Measurements from ENCODE around the gene GNAI2.
A peak's percentile ranks its signal among the peaks of the same experiment; 100 is the strongest.
"Not testable (repeated sequence)": the region's sequence is repeated elsewhere in the genome, so short reads cannot be mapped to it uniquely, and the experiment has no call there.

GNAI2 gene

GRCh38 chr3:50279255-50280016, 43.4 kb downstream of the GNAI2 start:
- Histone ChIP-seq H3K36me3 (ENCODE audit: low read depth) (peaks cover 21% of the 10 kb centered on the region), H3K27me3 (ENCODE audit: insufficient read depth, poor library complexity, severe bottlenecking) (no peaks in the 10 kb centered on the region), H3K4me3 (ENCODE audit: severe bottlenecking) (no peak overlapping the region), H3K27ac (ENCODE audit: poor library complexity, severe bottlenecking) (no peak overlapping the region), H3K4me1 (ENCODE audit: insufficient read depth, poor library complexity, severe bottlenecking) (no peaks in the 10 kb centered on the region), H3K9me3 (ENCODE audit: severe bottlenecking) (no peaks in the 10 kb centered on the region)
- ATAC-seq (ENCODE audit: low read depth): peak; percentile 15; the same call in 2 of the 3 replicates
- TF ChIP-seq CTCF (IDR thresholded peaks at IDR 0.05; ENCODE audit: poor library complexity, severe bottlenecking): no peak
- no peak for DNase-seq (ENCODE audit: low spot score)

- not testable (repeated sequence) for H3K9me3 ChIP-seq (ENCODE audit: severe bottlenecking); H3K27me3 ChIP-seq (ENCODE audit: insufficient read depth, poor library complexity, severe bottlenecking); H3K27ac ChIP-seq (ENCODE audit: poor library complexity, severe bottlenecking); H3K4me3 ChIP-seq (ENCODE audit: severe bottlenecking); H3K4me1 ChIP-seq (ENCODE audit: insufficient read depth, poor library complexity, severe bottlenecking); ATAC-seq (ENCODE audit: low read depth); DNase-seq (ENCODE audit: low spot score)
- peaks cover 20% of the 10 kb centered on the region for H3K36me3 ChIP-seq (ENCODE audit: low read depth)
These were observed 48.1 kb downstream of the GNAI2 start for GRCh38 chr3:50284121-50284520.

- Histone ChIP-seq H3K4me1 (ENCODE audit: insufficient read depth, poor library complexity, severe bottlenecking) (no peaks in the 10 kb centered on the region), H3K4me3 (ENCODE audit: severe bottlenecking) (no peak overlapping the region), H3K27me3 (ENCODE audit: insufficient read depth, poor library complexity, severe bottlenecking) (no peaks in the 10 kb centered on the region), H3K9me3 (ENCODE audit: severe bottlenecking) (no peaks in the 10 kb centered on the region), H3K27ac (ENCODE audit: poor library complexity, severe bottlenecking) (no peak overlapping the region), H3K36me3 (ENCODE audit: low read depth) (peaks cover 37% of the 10 kb centered on the region)
- no peak for ATAC-seq (ENCODE audit: low read depth)
- no peak for TF ChIP-seq CTCF (IDR thresholded peaks at IDR 0.05; ENCODE audit: poor library complexity, severe bottlenecking)
- DNase-seq (ENCODE audit: low spot score): no peak
These were observed 50.6 kb downstream of the GNAI2 start for GRCh38 chr3:50286322-50287227.

GRCh38 chr3:50287262-50287661, 51.3 kb downstream of the GNAI2 start:
- Histone ChIP-seq H3K4me1 (ENCODE audit: insufficient read depth, poor library complexity, severe bottlenecking) (no peaks in the 10 kb centered on the region), H3K27me3 (ENCODE audit: insufficient read depth, poor library complexity, severe bottlenecking) (no peaks in the 10 kb centered on the region), H3K27ac (ENCODE audit: poor library complexity, severe bottlenecking) (no peak overlapping the region), H3K4me3 (ENCODE audit: severe bottlenecking) (no peak overlapping the region), H3K36me3 (ENCODE audit: low read depth) (peaks cover 37% of the 10 kb centered on the region), H3K9me3 (ENCODE audit: severe bottlenecking) (no peaks in the 10 kb centered on the region)
- no peak for TF ChIP-seq CTCF (IDR thresholded peaks at IDR 0.05; ENCODE audit: poor library complexity, severe bottlenecking)
- ATAC-seq (ENCODE audit: low read depth): no peak
- no peak for DNase-seq (ENCODE audit: low spot score)

- Histone ChIP-seq H3K9me3 (ENCODE audit: severe bottlenecking) (no peaks in the 10 kb centered on the region), H3K36me3 (ENCODE audit: low read depth) (peaks cover 37% of the 10 kb centered on the region), H3K27ac (ENCODE audit: poor library complexity, severe bottlenecking) (no peak overlapping the region), H3K27me3 (ENCODE audit: insufficient read depth, poor library complexity, severe bottlenecking) (no peaks in the 10 kb centered on the region), H3K4me1 (ENCODE audit: insufficient read depth, poor library complexity, severe bottlenecking) (no peaks in the 10 kb centered on the region), H3K4me3 (ENCODE audit: severe bottlenecking) (no peak overlapping the region)
- ATAC-seq (ENCODE audit: low read depth) (no peak), DNase-seq (ENCODE audit: low spot score) (no peak)
- no peak for TF ChIP-seq CTCF (IDR thresholded peaks at IDR 0.05; ENCODE audit: poor library complexity, severe bottlenecking)
These were observed 52.5 kb downstream of the GNAI2 start for GRCh38 chr3:50288387-50289007.

All from RWPE2 (cell line).